ENCODE results near the gene EFCAB13.

- TF ChIP-seq, protein P1, sequence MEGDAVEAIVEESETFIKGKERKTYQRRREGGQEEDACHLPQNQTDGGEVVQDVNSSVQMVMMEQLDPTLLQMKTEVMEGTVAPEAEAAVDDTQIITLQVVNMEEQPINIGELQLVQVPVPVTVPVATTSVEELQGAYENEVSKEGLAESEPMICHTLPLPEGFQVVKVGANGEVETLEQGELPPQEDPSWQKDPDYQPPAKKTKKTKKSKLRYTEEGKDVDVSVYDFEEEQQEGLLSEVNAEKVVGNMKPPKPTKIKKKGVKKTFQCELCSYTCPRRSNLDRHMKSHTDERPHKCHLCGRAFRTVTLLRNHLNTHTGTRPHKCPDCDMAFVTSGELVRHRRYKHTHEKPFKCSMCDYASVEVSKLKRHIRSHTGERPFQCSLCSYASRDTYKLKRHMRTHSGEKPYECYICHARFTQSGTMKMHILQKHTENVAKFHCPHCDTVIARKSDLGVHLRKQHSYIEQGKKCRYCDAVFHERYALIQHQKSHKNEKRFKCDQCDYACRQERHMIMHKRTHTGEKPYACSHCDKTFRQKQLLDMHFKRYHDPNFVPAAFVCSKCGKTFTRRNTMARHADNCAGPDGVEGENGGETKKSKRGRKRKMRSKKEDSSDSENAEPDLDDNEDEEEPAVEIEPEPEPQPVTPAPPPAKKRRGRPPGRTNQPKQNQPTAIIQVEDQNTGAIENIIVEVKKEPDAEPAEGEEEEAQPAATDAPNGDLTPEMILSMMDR (conservative IDR thresholded peaks at IDR 0.05 in 1 of 2, IDR thresholded peaks at IDR 0.05 in 1 of 2; ENCODE audit: extremely low read depth in 1 of 2, insufficient read depth in 1 of 2, low read depth in 1 of 2, low read length in 2 of 2): no peak
- no peak for TF ChIP-seq EZH2 (IDR thresholded peaks at IDR 0.05; ENCODE audit: borderline replicate concordance, low read length)
Observed at GRCh38 chr17:47404875-47405274, 81.1 kb downstream of the EFCAB13 start.

All from mammary epithelial cell (primary cell).